Neural progenitor cell (in vitro differentiated cells): ENCODE measurements around the gene IFRD2. TPM values are rescaled to one million over a fixed set of nuclear protein-coding genes. Genes with fewer than 3 reads are reported as not detected.
"Not testable (repeated sequence)": the region's sequence is repeated elsewhere in the genome, so short reads cannot be mapped to it uniquely, and the experiment has no call there.

ENCODE experiments used
- DNase-seq: peaks from one replicate; pipeline ENCODE4 v3.0.0-alpha.2; 2016; ENCODE audit warnings: low spot score
- H2AFZ ChIP-seq: fragments of 200-600 bp; sonication (generic); replicated peaks from 2 replicates; pipeline ENCODE4 v1.6.1; 2016; ENCODE audit warnings: antibody characterized with exemption
- H3F3A ChIP-seq: fragments of 200-600 bp; sonication (generic); 2 replicates; pipeline ENCODE4 v1.6.1; 2016; ENCODE audit warnings: antibody characterized with exemption, low read depth
- H3K27ac ChIP-seq: fragments of 200-600 bp; sonication (generic); 2 replicates; pipeline ENCODE4 v1.5.1; 2016; ENCODE audit warnings: mild to moderate bottlenecking
- H3K27me3 ChIP-seq: fragments of 200-600 bp; sonication (generic); 2 replicates; pipeline ENCODE4 v1.6.1; 2016; ENCODE audit warnings: mild to moderate bottlenecking, moderate library complexity
- H3K36me3 ChIP-seq: fragments of 200-600 bp; sonication (generic); 2 replicates; pipeline ENCODE4 v1.5.1; 2016
- H3K4me1 ChIP-seq: fragments of 200-600 bp; sonication (generic); 2 replicates; pipeline ENCODE4 v1.6.1; 2016; ENCODE audit warnings: mixed run types
- H3K4me2 ChIP-seq: fragments of 200-600 bp; sonication (generic); 2 replicates; pipeline ENCODE4 v1.6.1; 2016
- H3K4me3 ChIP-seq: fragments of 200-600 bp; sonication (generic); 2 replicates; pipeline ENCODE4 v1.5.1; 2016
- H3K79me2 ChIP-seq: fragments of 200-600 bp; sonication (generic); 2 replicates; pipeline ENCODE4 v1.6.1; 2016; ENCODE audit warnings: low read depth
- H3K9ac ChIP-seq: fragments of 200-600 bp; sonication (generic); 2 replicates; pipeline ENCODE4 v1.6.1; 2016
- H3K9me3 ChIP-seq: fragments of 200-600 bp; sonication (generic); 2 replicates; pipeline ENCODE4 v1.5.1; 2016; ENCODE audit warnings: low read depth
- H4K20me1 ChIP-seq: fragments of 200-600 bp; sonication (generic); 2 replicates; pipeline ENCODE4 v1.6.1; 2016; ENCODE audit warnings: low read depth
- H3K27ac Mint-ChIP-seq: 3 replicates; pipeline ENCODE4 v1.8.0; 2021; ENCODE audit warnings: mixed read lengths
- H3K27me3 Mint-ChIP-seq: 2 replicates; pipeline ENCODE4 v1.8.0; 2022; ENCODE audit warnings: low read depth, mild to moderate bottlenecking, inconsistent platforms, moderate library complexity, mixed read lengths; ENCODE audit not compliant: insufficient read depth
- H3K36me3 Mint-ChIP-seq: 3 replicates; pipeline ENCODE4 v1.8.0; 2021; ENCODE audit warnings: mixed read lengths
- H3K4me1 Mint-ChIP-seq: 3 replicates; pipeline ENCODE4 v1.8.0; 2021; ENCODE audit warnings: mixed read lengths
- H3K4me3 Mint-ChIP-seq: 3 replicates; pipeline ENCODE4 v1.8.0; 2021; ENCODE audit warnings: mild to moderate bottlenecking, moderate library complexity, mixed read lengths
- H3K9me3 Mint-ChIP-seq: 3 replicates; pipeline ENCODE4 v1.8.0; 2020; ENCODE audit warnings: mixed read lengths
- EZH2 ChIP-seq: fragments of 200-600 bp; sonication (generic); IDR thresholded peaks from 2 replicates; pipeline ENCODE4 v1.6.1; 2017; ENCODE audit warnings: antibody characterized with exemption, mild to moderate bottlenecking, moderate library complexity
- EZH2phosphoT487 ChIP-seq: fragments of 200-600 bp; sonication (generic); IDR thresholded peaks from 2 replicates; pipeline ENCODE4 v1.6.1; 2017; ENCODE audit warnings: antibody characterized with exemption
- total RNA-seq: library from RNA; depleted of rRNA; stranded (reverse); fragments of >200 nt; gene quantifications from 2 replicates; pipeline ENCODE4 v1.2.3, GENCODE V29; 2015; ENCODE audit warnings: low replicate concordance
- TF ChIP-seq, protein P1 (sequence below): fragments of 200-600 bp; sonication (generic); IDR thresholded peaks from 2 replicates; pipeline ENCODE4 v1.5.1; 2017; ENCODE audit warnings: antibody characterized with exemption, mild to moderate bottlenecking

IFRD2 gene
- total RNA-seq, 1 donor from 2014 or later, result 26.4 TPM

DNA sequence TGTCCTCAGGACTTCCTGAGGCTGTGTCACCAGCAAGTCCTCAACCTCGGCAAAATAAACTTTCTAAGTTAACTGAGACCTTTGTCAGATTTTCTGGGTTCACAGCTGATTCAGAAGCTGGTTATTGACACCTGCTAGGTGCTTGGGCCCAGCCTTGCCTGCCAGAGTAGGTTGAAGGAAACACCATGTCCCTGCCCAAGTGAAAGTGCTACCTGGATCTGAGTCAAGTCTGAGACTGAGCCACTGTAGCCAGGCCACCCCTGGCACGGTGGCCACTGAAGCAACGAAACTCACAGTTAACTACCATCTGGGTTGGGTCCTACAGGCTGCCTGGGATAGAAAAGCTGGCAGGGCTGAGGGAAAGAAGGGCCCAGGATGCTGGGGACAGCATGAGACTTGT is 22.1 kb upstream of the IFRD2 start:
- H3K27ac ChIP-seq, result no peak overlapping the region

DNA sequence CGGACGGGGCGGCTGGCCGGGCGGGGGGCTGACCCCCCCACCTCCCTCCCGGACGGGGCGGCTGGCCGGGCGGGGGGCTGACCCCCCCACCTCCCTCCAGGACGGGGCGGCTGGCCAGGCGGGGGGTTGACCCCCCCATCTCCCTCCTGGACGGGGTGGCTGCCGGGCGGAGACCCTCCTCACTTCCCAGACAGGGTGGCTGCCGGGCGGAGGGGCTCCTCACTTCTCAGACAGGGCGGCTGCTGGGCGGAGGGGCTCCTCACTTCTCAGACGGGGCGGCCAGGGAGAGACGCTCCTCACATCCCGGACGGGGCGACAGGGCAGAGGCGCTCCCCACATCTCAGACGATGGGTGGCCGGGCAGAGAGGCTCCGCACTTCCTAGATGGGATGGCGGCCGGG is 19.8 kb upstream of the IFRD2 start:
- H3K4me1 ChIP-seq, H3K4me1 Mint-ChIP-seq, H3K9ac ChIP-seq, H3F3A ChIP-seq, H3K4me3 Mint-ChIP-seq, H3K27ac ChIP-seq, H3K27ac Mint-ChIP-seq, H3K79me2 ChIP-seq, H4K20me1 ChIP-seq, H2AFZ ChIP-seq, H3K36me3 ChIP-seq, H3K4me3 ChIP-seq, H3K27me3 ChIP-seq, DNase-seq, H3K27me3 Mint-ChIP-seq, H3K4me2 ChIP-seq: not testable (repeated sequence)
- Mint-ChIP-seq H3K36me3 (peaks cover 29% of the 10 kb centered on the region), H3K9me3 (peaks cover 19% of the 10 kb centered on the region)
- H3K9me3 ChIP-seq, result peaks cover 23% of the 10 kb centered on the region

More for the DNA sequence above, 22.1 kb upstream of the IFRD2 start:
- Histone ChIP-seq H3K9ac (no peak overlapping the region), H3K4me3 (no peak overlapping the region), H3K4me1 (peaks cover 7% of the 10 kb centered on the region), H4K20me1 (peaks cover 21% of the 10 kb centered on the region), H3K4me2 (no peak overlapping the region), H3F3A (no peaks in the 10 kb centered on the region), H2AFZ (no peak overlapping the region), H3K9me3 (peaks cover 6% of the 10 kb centered on the region), H3K36me3 (no peaks in the 10 kb centered on the region), H3K79me2 (peaks cover 22% of the 10 kb centered on the region), H3K27me3 (no peaks in the 10 kb centered on the region)
- Mint-ChIP-seq H3K9me3 (peaks cover 11% of the 10 kb centered on the region), H3K4me3 (no peak overlapping the region), H3K36me3 (peaks cover 43% of the 10 kb centered on the region), H3K27me3 (peaks cover 3% of the 10 kb centered on the region), H3K27ac (no peak overlapping the region), H3K4me1 (peaks cover 12% of the 10 kb centered on the region)
- no peak for TF ChIP-seq EZH2phosphoT487
- DNase-seq, result no peak

DNA sequence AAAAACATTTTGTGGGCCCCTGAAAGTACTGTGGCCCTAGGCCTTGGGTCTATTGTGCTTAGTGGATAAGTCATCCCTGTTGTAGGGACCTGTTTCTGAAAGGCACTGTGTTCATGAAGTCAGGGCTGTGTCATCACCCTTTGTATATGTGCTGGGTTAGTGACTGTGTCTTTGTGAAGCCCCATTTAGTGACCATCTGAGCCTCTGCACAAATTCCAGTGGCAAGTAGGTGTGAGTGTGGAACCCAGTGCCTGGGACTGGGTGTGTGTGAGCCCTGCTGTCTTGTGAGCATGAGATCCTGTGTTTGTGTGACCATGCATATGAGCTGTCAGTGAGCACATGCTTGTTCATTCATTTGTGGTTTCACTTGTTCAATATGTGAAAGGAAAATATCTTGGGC is 12.4 kb upstream of the IFRD2 start:
- Histone ChIP-seq H3K9ac (no peak overlapping the region), H3K9me3 (peaks cover 20% of the 10 kb centered on the region), H4K20me1 (no peaks in the 10 kb centered on the region), H3K4me3 (no peak overlapping the region), H3K79me2 (no peaks in the 10 kb centered on the region), H3K4me2 (no peak overlapping the region), H3K36me3 (no peaks in the 10 kb centered on the region), H3K27me3 (no peaks in the 10 kb centered on the region), H3K27ac (no peak overlapping the region), H3F3A (peaks cover 10% of the 10 kb centered on the region), H3K4me1 (peaks cover 8% of the 10 kb centered on the region), H2AFZ (no peak overlapping the region)
- Mint-ChIP-seq H3K36me3 (peaks cover 5% of the 10 kb centered on the region), H3K9me3 (peaks cover 25% of the 10 kb centered on the region), H3K4me3 (no peak overlapping the region), H3K27me3 (peaks cover 10% of the 10 kb centered on the region), H3K27ac (no peak overlapping the region), H3K4me1 (peaks cover 16% of the 10 kb centered on the region)
- no peak for TF ChIP-seq EZH2
- TF ChIP-seq, protein P1, sequence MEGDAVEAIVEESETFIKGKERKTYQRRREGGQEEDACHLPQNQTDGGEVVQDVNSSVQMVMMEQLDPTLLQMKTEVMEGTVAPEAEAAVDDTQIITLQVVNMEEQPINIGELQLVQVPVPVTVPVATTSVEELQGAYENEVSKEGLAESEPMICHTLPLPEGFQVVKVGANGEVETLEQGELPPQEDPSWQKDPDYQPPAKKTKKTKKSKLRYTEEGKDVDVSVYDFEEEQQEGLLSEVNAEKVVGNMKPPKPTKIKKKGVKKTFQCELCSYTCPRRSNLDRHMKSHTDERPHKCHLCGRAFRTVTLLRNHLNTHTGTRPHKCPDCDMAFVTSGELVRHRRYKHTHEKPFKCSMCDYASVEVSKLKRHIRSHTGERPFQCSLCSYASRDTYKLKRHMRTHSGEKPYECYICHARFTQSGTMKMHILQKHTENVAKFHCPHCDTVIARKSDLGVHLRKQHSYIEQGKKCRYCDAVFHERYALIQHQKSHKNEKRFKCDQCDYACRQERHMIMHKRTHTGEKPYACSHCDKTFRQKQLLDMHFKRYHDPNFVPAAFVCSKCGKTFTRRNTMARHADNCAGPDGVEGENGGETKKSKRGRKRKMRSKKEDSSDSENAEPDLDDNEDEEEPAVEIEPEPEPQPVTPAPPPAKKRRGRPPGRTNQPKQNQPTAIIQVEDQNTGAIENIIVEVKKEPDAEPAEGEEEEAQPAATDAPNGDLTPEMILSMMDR, result no peak
- no peak for TF ChIP-seq EZH2phosphoT487
- peak; percentile 1 for DNase-seq

DNA sequence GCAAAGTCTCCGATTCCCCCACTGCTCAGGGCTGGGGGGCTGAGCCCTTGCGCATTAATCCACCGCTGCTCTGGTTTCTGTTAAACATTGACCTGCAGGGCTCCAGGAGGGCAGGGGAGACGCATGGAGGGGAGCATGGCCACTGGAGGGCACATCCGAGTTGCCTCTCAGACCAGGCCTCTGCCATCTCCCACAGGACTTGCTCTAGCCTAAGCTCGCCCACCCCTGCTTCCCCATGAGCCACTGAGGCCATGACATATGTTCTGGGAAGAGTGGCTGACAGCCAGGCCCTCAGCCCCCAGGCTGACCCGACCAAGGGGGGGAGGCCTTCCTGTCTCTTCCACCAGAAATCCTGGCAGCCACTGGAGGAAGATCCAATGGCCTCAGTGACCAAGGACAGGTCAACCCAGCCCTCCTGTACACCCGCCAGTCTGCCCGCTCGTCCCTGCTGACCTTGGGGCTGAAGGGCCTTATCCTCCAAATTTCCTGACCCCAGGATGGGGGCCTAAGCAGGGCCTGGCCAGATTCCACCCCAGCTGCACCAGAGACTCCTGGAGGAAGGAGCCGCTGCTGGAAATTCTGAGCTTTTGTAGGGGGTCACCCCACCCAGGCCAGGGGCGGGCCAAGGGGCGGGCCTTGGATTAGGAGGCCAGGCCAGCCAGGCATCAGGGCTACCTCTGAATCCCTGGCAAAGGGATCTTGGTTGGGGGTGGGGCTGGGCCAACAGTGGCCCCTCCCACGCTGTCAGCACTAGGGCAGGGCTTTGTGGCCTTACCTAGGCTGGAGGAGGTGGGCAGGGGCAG is 11.0 kb upstream of the IFRD2 start, which contains the start of gene HYAL1:
HYAL1 (minus strand) TSS at position 562 of the 803 bp plus-strand sequence. CDS start 618 bp downstream, outside the sequence.
- no peaks in the 10 kb centered on the region for H3K36me3 ChIP-seq
- peaks cover 8% of the 10 kb centered on the region for H3K9me3 ChIP-seq
- Mint-ChIP-seq H3K27ac (no peak within 1 kb of the TSS), H3K4me1 (peaks cover 22% of the 10 kb centered on the region), H3K36me3 (peaks cover 3% of the 10 kb centered on the region), H3K27me3 (peaks cover 10% of the 10 kb centered on the region), H3K9me3 (peaks cover 14% of the 10 kb centered on the region), H3K4me3 (no peak within 1 kb of the TSS)
- no peak within 1 kb of the TSS for H3K4me2 ChIP-seq
- H4K20me1 ChIP-seq, result peaks cover 6% of the 10 kb centered on the region
- H3K27ac ChIP-seq, result peak within 1 kb of the TSS; percentile 37
- no peak within 1 kb of the TSS for H2AFZ ChIP-seq
- no peak within 1 kb of the TSS for H3K4me3 ChIP-seq
- H3F3A ChIP-seq, result peaks cover 5% of the 10 kb centered on the region
- H3K9ac ChIP-seq, result no peak within 1 kb of the TSS
- DNase-seq, result peak; percentile 69
- peaks cover 13% of the 10 kb centered on the region for H3K4me1 ChIP-seq
- H3K79me2 ChIP-seq, result no peaks in the 10 kb centered on the region
- no peaks in the 10 kb centered on the region for H3K27me3 ChIP-seq
- TF ChIP-seq, protein P1, result peak; percentile 17
- TF ChIP-seq EZH2phosphoT487, result no peak
